Stimulated activated CD4-positive, alpha-beta T cell treated with anti-CD3 and anti-CD28 coated beads, Interleukin-15, amount 100 ng/mL, for 1 hour (primary cell): ENCODE results near the gene CNP.

Experiments
- DNase-seq, 2 donors: peaks; one replicate each; pipeline ENCODE4 v3.0.0-alpha.2; 2020; ENCODE audit warnings: low read depth in 1 of 2, low spot score in 1 of 2

The CNP gene

DNA sequence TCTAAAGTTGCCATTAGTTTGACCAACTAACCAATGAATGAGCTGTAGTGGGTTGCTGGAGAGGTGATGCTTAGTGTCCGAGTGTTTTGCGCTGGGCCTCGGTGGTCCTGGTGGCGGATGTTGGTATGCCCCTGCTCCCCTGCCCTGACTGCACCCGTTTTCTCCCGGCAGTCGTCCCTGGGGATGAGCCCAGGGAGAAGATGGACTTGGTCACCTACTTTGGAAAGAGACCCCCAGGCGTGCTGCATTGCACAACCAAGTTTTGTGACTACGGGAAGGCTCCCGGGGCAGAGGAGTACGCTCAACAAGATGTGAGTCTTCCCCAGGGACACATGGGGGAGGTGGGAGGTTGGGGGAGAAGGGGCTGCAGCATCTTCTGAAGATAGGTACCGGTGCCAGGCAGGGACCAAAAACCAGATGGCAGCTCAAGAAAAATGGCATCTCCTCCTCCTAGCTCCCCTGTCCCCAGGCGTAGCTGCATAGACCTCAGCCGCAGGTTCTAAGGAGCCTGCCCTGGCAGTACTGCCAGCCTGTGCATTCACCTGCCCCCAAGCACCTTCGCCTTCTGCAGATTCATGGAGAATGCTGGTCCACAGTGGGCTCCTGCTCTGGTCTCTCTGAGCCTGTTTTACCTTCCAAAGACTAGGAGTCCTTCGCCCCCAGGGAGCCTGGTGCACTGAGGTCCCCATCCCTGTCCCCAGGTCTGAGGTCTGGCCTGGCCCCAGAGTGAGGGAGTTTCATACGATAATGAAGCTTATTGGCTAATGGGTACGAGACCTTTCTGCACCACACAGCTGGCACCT, 5.3 kb downstream of the CNP start:
- no peak for DNase-seq

DNA sequence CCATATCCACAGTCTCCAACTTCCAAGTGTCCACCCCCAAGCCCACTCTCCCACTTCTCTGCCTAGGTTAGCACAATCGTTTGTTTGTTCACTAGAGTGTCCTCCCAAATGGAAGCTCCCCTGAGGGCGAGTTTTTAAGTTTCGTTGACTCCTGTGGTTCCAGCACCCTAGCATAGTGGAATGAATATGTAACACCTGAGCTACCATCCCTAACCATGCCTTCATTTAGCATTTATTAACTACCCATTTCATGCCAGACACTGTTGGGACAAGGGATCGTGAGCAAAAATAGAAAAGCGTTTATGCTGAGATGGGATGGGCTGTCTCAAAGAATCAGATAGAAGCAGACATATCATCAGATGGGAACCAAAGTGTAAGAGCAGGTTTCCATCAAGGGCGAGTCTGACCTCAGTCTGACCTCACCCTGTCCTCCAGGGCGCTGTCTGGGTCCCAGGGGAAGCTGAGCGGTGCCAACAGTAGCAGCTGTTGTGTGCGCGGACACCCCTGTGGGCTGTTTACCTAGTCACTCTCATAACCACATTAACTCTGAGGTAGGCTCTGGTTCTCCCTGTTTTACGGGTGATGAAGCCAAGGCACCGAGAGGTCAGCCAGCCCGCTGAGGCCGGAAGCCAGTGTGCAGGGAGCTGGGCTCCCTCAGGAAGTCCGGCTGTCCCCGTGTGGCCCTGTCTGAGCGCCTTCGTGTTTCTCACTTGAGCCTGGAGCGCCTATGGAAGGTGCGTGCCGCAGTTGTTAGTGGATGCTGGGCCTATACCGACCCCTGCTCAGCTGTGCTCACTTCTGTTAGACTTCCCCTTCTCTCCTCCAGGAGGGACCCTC, 6.2 kb downstream of the CNP start:
- DNase-seq = no peak

DNA sequence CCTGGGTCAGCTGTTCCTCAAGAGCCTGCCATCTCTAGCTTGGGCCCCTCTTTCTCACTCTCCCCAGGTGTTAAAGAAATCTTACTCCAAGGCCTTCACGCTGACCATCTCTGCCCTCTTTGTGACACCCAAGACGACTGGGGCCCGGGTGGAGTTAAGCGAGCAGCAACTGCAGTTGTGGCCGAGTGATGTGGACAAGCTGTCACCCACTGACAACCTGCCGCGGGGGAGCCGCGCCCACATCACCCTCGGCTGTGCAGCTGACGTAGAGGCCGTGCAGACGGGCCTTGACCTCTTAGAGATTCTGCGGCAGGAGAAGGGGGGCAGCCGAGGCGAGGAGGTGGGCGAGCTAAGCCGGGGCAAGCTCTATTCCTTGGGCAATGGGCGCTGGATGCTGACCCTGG, 6.8 kb downstream of the CNP start:
- DNase-seq = no peak

DNA sequence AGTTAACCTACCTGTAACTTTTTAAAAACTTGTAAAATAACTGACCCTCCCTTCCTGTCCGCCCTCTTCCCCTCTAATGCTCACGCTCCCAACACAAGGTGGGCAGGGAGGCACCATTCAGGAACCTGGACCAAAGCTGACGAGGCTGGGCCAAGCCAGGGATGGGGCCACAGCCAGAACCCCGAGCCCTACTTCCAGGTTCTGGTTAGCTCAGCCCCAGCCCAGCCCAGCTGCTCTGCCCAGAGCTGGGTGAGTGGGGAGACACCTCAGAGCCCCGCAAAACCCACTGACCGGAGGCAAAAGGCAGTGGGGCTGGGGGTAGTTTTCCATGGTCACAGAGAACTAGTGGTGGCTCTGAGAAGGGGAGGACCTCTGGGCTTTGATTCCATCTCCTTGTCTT, 7.4 kb downstream of the CNP start:
- DNase-seq = no peak

DNA sequence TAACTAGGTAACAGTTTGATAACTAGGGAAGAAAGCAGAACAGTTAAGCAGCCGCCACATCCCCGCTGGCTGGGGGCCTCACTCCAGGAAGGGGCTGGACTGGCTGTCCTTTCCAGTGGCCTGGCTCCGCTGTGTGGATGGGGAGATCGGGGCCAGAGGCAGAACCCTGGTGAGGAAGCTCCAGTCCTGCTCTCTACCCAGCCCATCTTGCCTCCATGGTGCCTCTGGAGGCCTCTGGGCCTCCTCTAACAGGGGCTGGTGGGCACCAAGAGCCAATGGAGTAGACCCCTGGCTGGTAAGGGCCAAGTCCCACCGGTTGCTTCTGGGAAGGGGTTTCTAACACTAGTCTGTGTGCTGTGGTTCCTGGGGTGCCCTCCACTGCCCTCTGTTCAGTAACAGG, 8.1 kb downstream of the CNP start:
- DNase-seq = no peak

DNA sequence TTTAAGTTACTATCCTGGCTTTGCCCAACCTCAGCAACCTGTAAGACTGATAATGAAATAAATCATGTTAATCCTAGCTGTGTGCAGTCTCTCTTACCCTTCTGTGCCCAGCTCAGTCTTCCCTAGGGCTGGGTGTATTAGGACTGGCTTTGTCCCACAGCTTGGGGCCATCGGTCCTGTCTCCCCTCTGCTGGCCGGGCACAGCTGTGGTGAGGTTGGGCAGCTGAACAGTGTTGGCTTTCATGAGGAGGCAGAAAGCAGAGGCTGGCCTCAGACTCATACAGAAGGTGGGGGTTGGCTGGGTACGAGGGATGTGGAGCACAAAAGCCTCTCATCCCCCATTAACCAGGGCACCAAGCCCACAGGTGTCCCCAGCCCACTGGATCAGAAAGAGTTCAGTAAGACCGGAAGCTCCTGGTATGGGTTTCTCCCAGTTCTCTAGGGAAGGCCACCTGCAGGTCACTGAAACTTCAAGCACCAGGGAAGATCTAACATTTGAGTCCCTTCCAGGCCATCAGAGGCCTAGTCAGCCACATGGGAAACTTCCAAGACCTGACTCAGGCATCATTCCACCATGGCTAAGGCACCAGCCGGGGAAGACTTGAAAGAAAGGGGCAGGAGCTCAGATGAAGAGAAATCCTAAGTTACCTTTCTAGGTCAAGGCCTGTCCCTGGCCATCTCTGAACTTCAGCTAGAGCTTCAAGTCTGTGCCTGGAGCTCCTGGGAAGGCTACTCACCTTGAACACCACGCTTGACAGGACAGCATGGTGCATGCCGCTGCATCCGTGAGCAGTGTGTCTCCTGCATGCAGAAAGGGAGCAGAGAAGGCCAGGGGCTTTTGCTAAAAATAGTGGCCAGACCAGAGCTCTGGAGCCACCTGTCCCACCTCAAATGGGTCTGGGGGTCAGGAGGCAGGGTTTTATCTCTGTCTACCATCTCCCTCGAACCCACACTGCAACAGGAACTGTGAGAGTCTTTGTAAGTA, 8.8 kb downstream of the CNP start:
- no peak for DNase-seq

DNA sequence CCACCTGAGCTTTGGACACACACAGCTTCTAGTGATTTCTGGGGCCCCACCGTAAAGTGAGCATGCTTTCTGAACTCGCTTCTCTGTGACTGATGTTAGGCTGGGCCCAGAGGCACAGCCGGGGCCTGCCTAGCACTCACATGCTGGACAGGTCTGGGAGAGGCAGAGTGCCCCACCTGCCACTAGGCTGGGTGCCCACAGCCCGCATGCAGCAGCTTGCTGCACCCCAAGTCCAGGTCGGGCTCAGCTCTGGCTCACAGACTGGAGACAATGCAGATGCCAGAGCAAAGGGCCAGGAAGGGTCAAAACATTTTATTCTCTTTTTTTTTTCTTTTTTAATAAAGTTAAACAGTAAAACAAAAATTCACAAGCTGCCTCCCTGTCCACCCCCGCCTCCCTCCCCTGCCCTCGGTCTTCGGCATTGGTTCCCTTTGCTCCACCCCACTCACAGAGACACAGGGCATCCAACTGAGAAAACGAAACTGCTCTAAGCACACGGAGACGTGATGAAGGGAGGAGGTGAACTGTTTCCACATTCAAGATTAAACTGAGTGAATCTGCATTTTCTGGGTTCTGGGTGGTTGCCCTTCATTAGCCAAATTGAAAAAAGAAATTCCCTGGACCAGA, 9.7 kb downstream of the CNP start:
- DNase-seq = no peak

DNA sequence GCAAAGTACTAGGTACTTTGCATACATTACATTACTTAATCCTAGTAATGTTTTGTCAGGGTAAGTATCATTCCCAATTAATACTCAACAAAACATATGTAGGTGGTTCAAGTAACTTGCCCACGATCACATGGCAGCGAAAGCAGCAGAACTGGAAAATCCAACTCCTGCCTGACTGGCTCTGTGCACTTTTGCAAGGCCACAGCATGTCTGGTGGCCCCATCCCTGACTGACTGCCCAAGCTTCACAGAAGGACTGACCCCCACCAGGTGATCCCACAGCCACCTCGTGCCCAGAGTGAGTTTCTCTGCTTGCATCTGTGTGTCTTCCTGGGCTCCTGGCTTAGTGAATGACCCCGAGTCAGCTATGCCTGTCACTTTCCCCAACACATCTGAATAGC, 11.4 kb downstream of the CNP start:
- no peak for DNase-seq

DNA sequence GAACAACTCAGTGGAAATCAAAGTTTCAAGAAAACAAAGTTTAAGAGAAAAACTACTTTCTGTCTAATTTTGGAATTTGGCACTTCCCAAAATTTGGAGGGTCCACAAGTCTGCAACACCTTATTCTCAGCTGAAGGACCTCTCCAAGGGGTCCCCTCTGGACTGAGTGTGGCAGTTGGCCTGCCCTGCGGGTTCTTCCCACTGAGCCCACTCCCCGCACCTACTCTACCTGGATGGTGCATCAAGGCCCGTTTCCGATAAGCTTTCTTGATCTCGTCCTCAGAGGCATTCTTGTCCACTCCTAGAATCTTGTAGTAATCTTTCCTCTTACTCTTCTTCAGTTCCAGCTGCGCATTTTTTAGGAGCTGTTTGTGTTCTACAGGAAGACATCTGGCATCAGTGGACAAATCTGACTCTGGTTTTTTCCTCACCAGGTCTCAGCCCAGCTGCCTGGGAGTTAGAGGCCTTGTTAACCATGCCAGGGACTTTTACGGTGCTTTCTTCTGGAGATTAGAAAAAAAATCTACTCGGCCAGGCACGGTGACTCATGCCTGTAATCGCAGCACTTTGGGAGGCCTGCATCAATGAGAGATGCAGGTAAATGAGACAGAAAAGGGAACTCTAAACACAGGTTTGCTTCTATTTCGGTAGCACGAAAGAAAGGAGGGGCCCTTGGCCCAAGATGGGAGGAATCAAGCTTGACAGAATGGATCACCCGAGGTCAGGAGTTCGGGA, 15.6 kb downstream of the CNP start:
- no peak for DNase-seq

DNA sequence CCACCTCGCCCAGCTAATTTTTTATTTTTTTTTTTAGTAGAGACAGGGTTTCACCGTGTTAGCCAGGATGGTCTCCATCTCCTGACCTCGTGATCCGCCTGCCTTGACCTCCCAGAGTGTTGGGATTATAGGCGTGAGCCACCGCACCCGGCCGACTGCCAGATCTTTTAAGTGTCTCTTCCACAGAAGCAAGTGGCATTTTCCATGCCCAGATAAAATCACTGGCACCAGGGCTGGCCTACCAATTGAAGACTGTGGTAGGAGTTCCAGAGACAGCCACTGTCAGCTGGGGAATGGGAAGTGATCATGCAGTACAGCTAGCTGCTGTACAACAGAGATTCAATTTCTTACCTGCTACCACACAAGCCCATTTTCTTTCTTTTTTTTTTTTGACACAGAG, 17.9 kb downstream of the CNP start:
- DNase-seq = no peak

DNA sequence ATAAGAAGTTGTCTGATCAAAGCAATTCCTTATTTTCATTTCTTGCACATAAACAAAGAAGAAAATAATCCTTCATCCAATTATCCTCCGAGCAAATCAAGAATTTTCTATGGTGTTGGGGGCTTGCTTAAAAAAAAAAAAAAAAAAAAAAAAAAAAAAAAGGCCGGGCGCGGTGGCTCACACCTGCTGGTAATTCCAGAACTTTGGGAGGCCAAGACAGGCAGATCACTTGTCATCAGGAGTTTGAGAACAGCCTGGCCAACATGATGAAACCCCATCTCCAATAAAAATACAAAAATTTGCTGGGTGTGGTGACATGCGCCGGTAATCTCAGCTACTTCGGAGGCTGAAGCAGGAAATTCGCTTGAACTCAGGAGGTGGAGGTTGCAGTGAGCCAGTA, 19.3 kb downstream of the CNP start:
- DNase-seq = no peak

DNA sequence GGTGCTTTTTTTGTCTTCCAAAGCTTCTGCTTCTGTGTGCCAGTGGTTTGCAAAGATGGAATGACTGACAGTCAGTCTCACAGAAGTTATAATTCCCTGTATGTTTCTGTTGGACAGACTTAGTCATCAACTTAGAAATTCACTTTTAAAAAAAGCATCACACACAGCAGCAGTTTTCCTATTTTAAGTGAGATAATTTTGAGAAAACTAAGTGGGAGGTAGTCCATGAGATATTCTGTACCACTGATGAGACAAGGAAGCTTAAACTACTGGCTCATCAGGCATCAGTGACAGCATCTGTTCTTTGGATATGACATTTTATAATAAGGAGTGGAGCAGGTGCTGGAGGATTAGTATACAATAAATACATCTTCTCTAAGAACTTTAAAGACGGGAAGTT, 20.0 kb downstream of the CNP start:
- DNase-seq = no peak

DNA sequence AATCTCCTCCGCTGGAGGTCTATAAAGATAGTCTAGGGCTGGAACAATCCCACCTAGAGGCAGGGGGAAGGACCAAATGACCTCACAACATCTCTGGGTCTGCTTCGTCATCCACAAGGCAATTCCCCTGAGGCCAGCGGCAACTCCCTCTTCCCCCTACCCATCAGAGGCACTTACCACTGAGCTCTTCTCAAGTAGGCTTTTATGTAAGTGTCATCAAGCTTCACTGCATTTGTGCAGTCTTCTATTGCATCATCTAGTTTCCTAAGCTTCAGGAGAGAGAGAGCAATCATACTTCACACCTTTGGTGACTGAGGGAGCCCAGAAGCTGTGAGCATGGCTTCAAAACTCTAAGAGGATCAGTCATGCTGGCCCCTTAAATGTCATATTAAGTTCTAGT, 21.0 kb downstream of the CNP start:
- no peak for DNase-seq

DNA sequence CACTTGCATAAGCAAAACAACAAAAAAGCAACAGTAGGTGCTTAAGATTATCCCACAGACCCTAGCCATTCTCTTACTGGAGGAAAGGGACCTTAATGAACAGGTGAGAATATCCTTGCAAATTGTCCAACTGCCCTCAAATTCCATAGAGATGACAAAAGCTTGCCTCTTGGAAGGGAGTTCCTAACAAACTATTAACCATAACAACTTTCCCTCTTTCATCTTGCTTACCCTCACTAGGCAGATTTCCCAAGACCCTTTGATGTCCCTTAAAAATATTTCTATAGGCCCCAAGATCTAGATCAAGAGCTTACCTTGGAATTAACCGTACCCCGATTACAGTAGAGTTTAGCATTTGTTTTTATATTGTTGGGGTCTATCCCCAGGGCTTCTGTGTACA, 21.8 kb downstream of the CNP start:
- no peak for DNase-seq

DNA sequence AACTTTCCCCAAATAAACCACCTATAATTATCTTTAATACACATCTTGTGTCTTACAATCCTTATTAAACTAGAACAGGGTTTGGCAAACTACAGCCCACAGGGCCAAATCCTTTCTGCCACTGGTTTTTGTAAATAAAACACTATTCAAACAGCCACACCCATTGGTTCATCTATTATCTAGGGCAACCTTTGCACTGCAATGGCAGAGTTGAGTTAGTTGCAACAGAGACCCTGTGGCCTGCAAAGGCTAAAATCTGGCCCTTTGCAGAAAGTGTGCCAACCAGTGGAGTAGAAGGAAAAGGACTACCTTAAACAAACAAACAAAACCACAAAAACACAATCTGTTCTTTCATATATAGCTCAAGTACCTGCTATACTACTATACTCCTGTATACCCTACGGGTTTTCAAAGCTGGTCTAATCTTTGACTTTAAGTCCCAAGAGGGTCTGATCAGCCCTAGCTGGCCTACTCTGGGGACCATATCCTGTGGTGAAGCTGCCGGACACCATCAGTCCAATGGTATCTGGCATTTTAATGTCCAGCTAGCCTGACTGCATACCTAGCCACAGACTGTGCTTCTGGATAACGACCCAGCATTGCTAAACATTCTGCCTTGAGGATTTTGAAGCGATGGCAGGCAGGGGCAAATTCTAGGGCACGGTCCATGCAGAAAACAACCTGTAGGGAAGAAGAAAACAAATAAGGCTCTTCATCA, 23.3 kb downstream of the CNP start:
- no peak for DNase-seq

DNA sequence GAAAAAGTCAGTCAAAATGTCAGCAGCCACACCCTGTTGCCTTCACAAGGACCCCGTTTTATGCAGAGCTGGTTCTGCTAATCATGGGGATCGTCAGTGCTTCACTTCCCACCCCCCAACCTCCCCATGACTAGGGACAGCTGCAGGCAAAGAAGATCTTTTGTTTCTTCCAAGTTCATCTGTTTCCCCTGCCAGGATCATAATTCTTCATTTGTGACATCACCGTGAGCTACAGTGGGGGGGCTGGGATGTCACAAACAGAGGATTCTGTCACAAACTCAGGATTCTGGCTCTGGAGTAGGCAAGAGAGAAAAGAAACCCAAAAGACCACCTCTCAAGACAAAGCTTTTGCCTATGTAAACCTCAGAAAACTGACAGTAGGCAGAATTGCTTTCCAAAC, 26.0 kb downstream of the CNP start:
- no peak for DNase-seq

DNA sequence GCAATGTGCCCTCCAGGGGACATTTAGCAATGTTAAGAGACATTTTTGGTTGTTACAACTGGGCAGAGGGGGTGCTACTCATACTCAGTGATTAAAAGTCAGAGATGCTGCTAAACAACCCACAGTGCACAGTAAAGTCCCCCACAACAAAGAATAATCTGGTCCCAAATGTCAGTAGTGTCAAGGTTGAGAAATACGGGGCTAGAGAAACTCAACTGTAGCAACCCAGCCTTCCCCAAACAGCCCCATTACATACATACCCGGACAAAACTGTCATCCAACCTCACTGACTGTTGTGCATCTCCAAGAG, 30.2 kb downstream of the CNP start:
- no peak for DNase-seq

DNA sequence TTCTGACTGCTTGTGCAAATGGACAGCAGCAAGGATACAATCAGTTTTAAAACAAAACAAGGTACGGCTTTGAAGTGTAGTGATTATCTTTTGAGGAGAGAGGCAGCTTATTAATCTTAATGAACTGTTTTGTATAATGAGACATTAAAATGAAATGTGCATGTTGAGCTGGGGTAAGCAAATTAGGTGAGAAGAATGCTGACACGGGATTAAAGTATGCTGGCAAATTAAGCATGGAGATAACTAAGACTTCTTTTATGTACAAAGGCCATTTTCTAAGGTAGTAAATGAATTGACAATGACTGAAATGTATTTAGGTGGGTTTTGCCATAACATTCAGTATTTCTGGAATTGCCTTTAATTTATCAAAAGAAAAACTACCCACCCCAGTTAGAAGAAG, 31.9 kb downstream of the CNP start:
- no peak for DNase-seq

DNA sequence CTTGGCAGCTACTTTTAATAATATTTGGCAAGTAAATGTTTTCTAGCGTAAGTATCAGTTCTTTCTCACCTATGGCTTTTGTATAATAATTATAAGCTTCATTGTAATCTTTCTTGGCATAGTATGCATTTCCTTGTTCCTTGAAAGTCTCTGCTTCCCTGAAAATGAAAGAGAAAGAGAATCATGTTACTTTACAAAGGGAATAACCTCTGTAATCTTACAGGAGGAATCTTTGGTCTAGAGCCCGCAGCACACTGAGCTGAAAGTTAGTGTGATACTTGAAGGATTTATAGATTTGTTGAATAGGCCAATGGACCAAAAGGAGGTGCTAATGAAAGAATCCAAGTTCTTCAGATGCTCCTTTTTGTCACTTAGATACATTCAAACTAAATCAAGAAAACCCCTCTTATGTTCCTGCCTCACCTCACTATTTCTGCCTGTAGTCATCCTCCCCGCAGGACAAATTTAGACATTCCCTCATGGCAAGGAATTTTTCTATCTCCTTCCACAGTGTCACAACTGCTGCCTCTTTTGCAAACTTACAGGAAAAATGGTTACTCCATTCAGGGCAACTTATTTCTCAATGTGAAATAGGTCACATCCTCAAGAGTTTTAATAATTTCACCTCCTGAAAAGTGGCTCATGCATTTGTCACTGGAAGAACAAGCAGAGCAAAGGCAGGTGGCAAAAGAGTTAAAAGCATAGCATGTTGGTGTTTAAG, 34.0 kb downstream of the CNP start:
- DNase-seq = no peak
